Neural cell (in vitro differentiated cells): Measurements from ENCODE around the gene LRIT3. TPM values are rescaled to one million over a fixed set of nuclear protein-coding genes. Genes with fewer than 3 reads are reported as not detected.

Experiments used
- H2AFZ ChIP-seq: fragments of 200-600, 300-800 bp; sonication (generic), shearing (Covaris generic); 2 replicates; pipeline ENCODE4 v1.6.0; 2014; ENCODE audit warnings: low read depth, mild to moderate bottlenecking, antibody characterized with exemption, low read length, moderate library complexity
- H3F3A ChIP-seq: fragments of 200-600 bp; shearing (Covaris generic); 2 replicates; pipeline ENCODE4 v1.6.1; 2016; ENCODE audit warnings: mild to moderate bottlenecking, moderate library complexity, mixed read lengths, antibody characterized with exemption, low read length; ENCODE audit not compliant: insufficient read depth, poor library complexity, severe bottlenecking
- H3K27ac ChIP-seq: fragments of 200-600, 300-800 bp; sonication (generic), shearing (Covaris generic); 2 replicates; pipeline ENCODE4 v1.5.1; 2014; ENCODE audit warnings: mild to moderate bottlenecking, low read length, moderate library complexity
- H3K27me3 ChIP-seq: fragments of 300-800, 200-600 bp; sonication (generic), shearing (Covaris generic); 2 replicates; pipeline ENCODE4 v1.6.0; 2014; ENCODE audit warnings: mild to moderate bottlenecking, low read depth, low read length, moderate library complexity; ENCODE audit not compliant: insufficient read depth
- H3K36me3 ChIP-seq: fragments of 300-800, 200-600 bp; sonication (generic), shearing (Covaris generic); 2 replicates; pipeline ENCODE4 v1.5.1; 2014; ENCODE audit warnings: mild to moderate bottlenecking, antibody characterized with exemption, low read length, moderate library complexity; ENCODE audit not compliant: insufficient read depth
- H3K4me2 ChIP-seq: fragments of 300-800, 200-600 bp; sonication (generic), shearing (Covaris generic); 2 replicates; pipeline ENCODE4 v1.6.0; 2014; ENCODE audit warnings: mild to moderate bottlenecking, low read length
- H3K4me3 ChIP-seq: fragments of 300-800, 200-600 bp; sonication (generic), shearing (Covaris generic); 2 replicates; pipeline ENCODE4 v1.5.1; 2014; ENCODE audit warnings: mild to moderate bottlenecking, low read length, moderate library complexity
- H3K79me2 ChIP-seq: fragments of 200-600 bp; shearing (Covaris generic); replicated peaks from 2 replicates; pipeline ENCODE4 v1.6.0; 2014; ENCODE audit warnings: mild to moderate bottlenecking, low read length, moderate library complexity; ENCODE audit not compliant: insufficient read depth
- H3K9ac ChIP-seq: fragments of 300-800, 200-600 bp; sonication (generic), shearing (Covaris generic); 2 replicates; pipeline ENCODE4 v1.6.1; 2016; ENCODE audit warnings: mild to moderate bottlenecking, low read length, mixed read lengths
- H3K9me2 ChIP-seq: fragments of 200-600 bp; shearing (Covaris generic); 2 replicates; pipeline ENCODE4 v1.6.1; 2016; ENCODE audit warnings: mild to moderate bottlenecking, low read length, mixed read lengths; ENCODE audit not compliant: insufficient read depth
- H3K9me3 ChIP-seq: fragments of 200-600, 300-800 bp; sonication (generic), shearing (Covaris generic); 2 replicates; pipeline ENCODE4 v1.6.1; 2016; ENCODE audit warnings: mild to moderate bottlenecking, mixed run types, low read length, moderate library complexity, mixed read lengths
- H4K20me1 ChIP-seq: fragments of 200-600 bp; shearing (Covaris generic); 2 replicates; pipeline ENCODE4 v1.6.1; 2016; ENCODE audit warnings: mild to moderate bottlenecking, mixed run types; ENCODE audit not compliant: insufficient read depth
- EP300 ChIP-seq: fragments of 450-650 bp; conservative IDR thresholded peaks from 2 replicates; pipeline ENCODE4 v1.6.1; 2014; ENCODE audit warnings: antibody characterized with exemption, mild to moderate bottlenecking, moderate library complexity; ENCODE audit not compliant: poor library complexity, severe bottlenecking
- EZH2 ChIP-seq: fragments of 200-600, 300-800 bp; shearing (Covaris generic), sonication (generic); IDR thresholded peaks from 2 replicates; pipeline ENCODE4 v1.6.1; 2014; ENCODE audit warnings: antibody characterized with exemption, low read length, borderline replicate concordance, mild to moderate bottlenecking; ENCODE audit not compliant: insufficient read depth, poor library complexity, severe bottlenecking
- MXI1 ChIP-seq: fragments of 450-650 bp; conservative IDR thresholded peaks from 2 replicates; pipeline ENCODE4 v1.6.1; 2014; ENCODE audit warnings: antibody characterized with exemption, mild to moderate bottlenecking; ENCODE audit not compliant: poor library complexity, severe bottlenecking
- POLR2AphosphoS5 ChIP-seq: IDR thresholded peaks from 2 replicates; pipeline ENCODE4 v1.6.1; 2012
- RAD21 ChIP-seq: fragments of 450-650 bp; conservative IDR thresholded peaks from 2 replicates; pipeline ENCODE4 v1.6.1; 2014; ENCODE audit warnings: antibody characterized with exemption, mild to moderate bottlenecking, moderate library complexity
- SMC3 ChIP-seq: fragments of 450-650 bp; conservative IDR thresholded peaks from 2 replicates; pipeline ENCODE4 v1.6.1; 2014; ENCODE audit warnings: antibody characterized with exemption, mild to moderate bottlenecking, moderate library complexity; ENCODE audit not compliant: poor library complexity
- TAF1 ChIP-seq: IDR thresholded peaks from 2 replicates; pipeline ENCODE4 v1.6.1; 2012; ENCODE audit warnings: low read depth
- polyA plus RNA-seq: library from polyadenylated mRNA; depleted of rRNA; stranded (reverse); fragments of >200 nt; gene quantifications from 2 replicates; pipeline ENCODE4 v1.2.3, GENCODE V29; 2014
- TF ChIP-seq, protein P1 (sequence below): IDR thresholded peaks from 2 replicates; pipeline ENCODE4 v1.6.1; 2012; ENCODE audit warnings: borderline replicate concordance
- TF ChIP-seq, protein P2 (sequence below): fragments of 450-650 bp; IDR thresholded peaks from 2 replicates; pipeline ENCODE4 v1.5.1; 2014; ENCODE audit warnings: antibody characterized with exemption, mild to moderate bottlenecking, moderate library complexity; ENCODE audit not compliant: poor library complexity, severe bottlenecking

LRIT3 gene
- polyA plus RNA-seq, 1 donor from 2014 or later, result 0.33 TPM

- Histone ChIP-seq H3K4me2 (peak within 1 kb of the TSS; percentile 81), H2AFZ (peak within 1 kb of the TSS; percentile 95), H3K79me2 (peaks cover 21% of the 10 kb centered on the region), H3K4me3 (peak within 1 kb of the TSS; percentile 75), H3K27me3 (no peaks in the 10 kb centered on the region), H3K27ac (peak within 1 kb of the TSS; percentile 68), H3F3A (no peaks in the 10 kb centered on the region), H3K9me2 (no peaks in the 10 kb centered on the region), H3K9me3 (no peaks in the 10 kb centered on the region), H3K9ac (peak within 1 kb of the TSS; percentile 73), H3K36me3 (no peaks in the 10 kb centered on the region), H4K20me1 (no peaks in the 10 kb centered on the region)
- TF ChIP-seq RAD21, result peak; percentile 15
- peak; percentile 81 for TF ChIP-seq POLR2AphosphoS5
- TF ChIP-seq EZH2, result no peak
- TF ChIP-seq, protein P1, sequence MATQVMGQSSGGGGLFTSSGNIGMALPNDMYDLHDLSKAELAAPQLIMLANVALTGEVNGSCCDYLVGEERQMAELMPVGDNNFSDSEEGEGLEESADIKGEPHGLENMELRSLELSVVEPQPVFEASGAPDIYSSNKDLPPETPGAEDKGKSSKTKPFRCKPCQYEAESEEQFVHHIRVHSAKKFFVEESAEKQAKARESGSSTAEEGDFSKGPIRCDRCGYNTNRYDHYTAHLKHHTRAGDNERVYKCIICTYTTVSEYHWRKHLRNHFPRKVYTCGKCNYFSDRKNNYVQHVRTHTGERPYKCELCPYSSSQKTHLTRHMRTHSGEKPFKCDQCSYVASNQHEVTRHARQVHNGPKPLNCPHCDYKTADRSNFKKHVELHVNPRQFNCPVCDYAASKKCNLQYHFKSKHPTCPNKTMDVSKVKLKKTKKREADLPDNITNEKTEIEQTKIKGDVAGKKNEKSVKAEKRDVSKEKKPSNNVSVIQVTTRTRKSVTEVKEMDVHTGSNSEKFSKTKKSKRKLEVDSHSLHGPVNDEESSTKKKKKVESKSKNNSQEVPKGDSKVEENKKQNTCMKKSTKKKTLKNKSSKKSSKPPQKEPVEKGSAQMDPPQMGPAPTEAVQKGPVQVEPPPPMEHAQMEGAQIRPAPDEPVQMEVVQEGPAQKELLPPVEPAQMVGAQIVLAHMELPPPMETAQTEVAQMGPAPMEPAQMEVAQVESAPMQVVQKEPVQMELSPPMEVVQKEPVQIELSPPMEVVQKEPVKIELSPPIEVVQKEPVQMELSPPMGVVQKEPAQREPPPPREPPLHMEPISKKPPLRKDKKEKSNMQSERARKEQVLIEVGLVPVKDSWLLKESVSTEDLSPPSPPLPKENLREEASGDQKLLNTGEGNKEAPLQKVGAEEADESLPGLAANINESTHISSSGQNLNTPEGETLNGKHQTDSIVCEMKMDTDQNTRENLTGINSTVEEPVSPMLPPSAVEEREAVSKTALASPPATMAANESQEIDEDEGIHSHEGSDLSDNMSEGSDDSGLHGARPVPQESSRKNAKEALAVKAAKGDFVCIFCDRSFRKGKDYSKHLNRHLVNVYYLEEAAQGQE, result peak; percentile 53
- no peak for TF ChIP-seq TAF1
- TF ChIP-seq EP300, result peak; percentile 55
- TF ChIP-seq, protein P2, sequence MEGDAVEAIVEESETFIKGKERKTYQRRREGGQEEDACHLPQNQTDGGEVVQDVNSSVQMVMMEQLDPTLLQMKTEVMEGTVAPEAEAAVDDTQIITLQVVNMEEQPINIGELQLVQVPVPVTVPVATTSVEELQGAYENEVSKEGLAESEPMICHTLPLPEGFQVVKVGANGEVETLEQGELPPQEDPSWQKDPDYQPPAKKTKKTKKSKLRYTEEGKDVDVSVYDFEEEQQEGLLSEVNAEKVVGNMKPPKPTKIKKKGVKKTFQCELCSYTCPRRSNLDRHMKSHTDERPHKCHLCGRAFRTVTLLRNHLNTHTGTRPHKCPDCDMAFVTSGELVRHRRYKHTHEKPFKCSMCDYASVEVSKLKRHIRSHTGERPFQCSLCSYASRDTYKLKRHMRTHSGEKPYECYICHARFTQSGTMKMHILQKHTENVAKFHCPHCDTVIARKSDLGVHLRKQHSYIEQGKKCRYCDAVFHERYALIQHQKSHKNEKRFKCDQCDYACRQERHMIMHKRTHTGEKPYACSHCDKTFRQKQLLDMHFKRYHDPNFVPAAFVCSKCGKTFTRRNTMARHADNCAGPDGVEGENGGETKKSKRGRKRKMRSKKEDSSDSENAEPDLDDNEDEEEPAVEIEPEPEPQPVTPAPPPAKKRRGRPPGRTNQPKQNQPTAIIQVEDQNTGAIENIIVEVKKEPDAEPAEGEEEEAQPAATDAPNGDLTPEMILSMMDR, result peak; percentile 38
- TF ChIP-seq MXI1, result peak; percentile 97
- TF ChIP-seq SMC3, result peak; percentile 14
Measured at GRCh38 chr4:109815151-109816081, 32.5 kb upstream of the LRIT3 start, which contains the start of gene GAR1. TSS of gene GAR1 (plus strand) at chr4:109815762. CDS start at chr4:109816165, 403 bp downstream.

- Histone ChIP-seq H3F3A (no peaks in the 10 kb centered on the region), H3K27me3 (no peaks in the 10 kb centered on the region), H3K9me3 (no peaks in the 10 kb centered on the region), H3K27ac (peak overlapping the region; percentile 68), H4K20me1 (no peaks in the 10 kb centered on the region), H3K9me2 (no peaks in the 10 kb centered on the region), H3K36me3 (no peaks in the 10 kb centered on the region), H3K9ac (peak overlapping the region; percentile 73), H3K4me3 (peak overlapping the region; percentile 75), H3K79me2 (peaks cover 21% of the 10 kb centered on the region), H2AFZ (peak overlapping the region; percentile 95), H3K4me2 (peak overlapping the region; percentile 75)
- TF ChIP-seq, protein P2, result no peak
- TF ChIP-seq RAD21, result no peak
- TF ChIP-seq, protein P1, result no peak
Measured at GRCh38 chr4:109816082-109816442, 31.8 kb upstream of the LRIT3 start.
